HL-60 (cell line): ENCODE measurements around the gene DNAH10.

ENCODE experiments used
- DNase-seq, 2 experiments: peaks; one replicate each; pipeline ENCODE4 v3.0.0-alpha.2; 2010 to 2020; ENCODE audit warnings: low read depth in 1 of 2, low spot score in 1 of 2
- H3K27ac ChIP-seq: fragments of 250-450 bp; sonication (Bioruptor Pico); replicated peaks from 2 replicates; pipeline ENCODE4 v1.5.1; 2020; ENCODE audit warnings: mild to moderate bottlenecking, moderate library complexity
- H3K27me3 ChIP-seq: fragments of 250-450 bp; sonication (Bioruptor Pico); 2 replicates; pipeline ENCODE4 v1.5.1; 2021; ENCODE audit warnings: mild to moderate bottlenecking, moderate library complexity; ENCODE audit not compliant: insufficient read depth, poor library complexity, severe bottlenecking
- H3K4me3 ChIP-seq: replicated peaks from 2 replicates; pipeline ENCODE4 v1.5.1; 2011; ENCODE audit warnings: mild to moderate bottlenecking, control low read depth, low read length; ENCODE audit not compliant: insufficient read depth
- GABPA ChIP-seq: IDR thresholded peaks from 2 replicates; pipeline ENCODE4 v1.6.1; 2012; ENCODE audit warnings: low read depth
- POLR2AphosphoS5 ChIP-seq: IDR thresholded peaks from 2 replicates; pipeline ENCODE4 v1.6.1; 2012; ENCODE audit warnings: low read depth
- SPI1 ChIP-seq: IDR thresholded peaks from 2 replicates; pipeline ENCODE4 v1.6.1; 2012; ENCODE audit warnings: low read depth, mild to moderate bottlenecking, borderline replicate concordance
- TF ChIP-seq, protein P1 (sequence below): IDR thresholded peaks from 2 replicates; pipeline ENCODE4 v1.6.1; 2012; ENCODE audit warnings: low read depth; ENCODE audit not compliant: insufficient replicate concordance
- TF ChIP-seq, protein P2 (sequence below): IDR thresholded peaks from one replicate; pipeline ENCODE4 v1.5.1; 2011; ENCODE audit warnings: low read length, control low read depth, inconsistent platforms; ENCODE audit not compliant: insufficient read depth

The DNAH10 gene

DNA sequence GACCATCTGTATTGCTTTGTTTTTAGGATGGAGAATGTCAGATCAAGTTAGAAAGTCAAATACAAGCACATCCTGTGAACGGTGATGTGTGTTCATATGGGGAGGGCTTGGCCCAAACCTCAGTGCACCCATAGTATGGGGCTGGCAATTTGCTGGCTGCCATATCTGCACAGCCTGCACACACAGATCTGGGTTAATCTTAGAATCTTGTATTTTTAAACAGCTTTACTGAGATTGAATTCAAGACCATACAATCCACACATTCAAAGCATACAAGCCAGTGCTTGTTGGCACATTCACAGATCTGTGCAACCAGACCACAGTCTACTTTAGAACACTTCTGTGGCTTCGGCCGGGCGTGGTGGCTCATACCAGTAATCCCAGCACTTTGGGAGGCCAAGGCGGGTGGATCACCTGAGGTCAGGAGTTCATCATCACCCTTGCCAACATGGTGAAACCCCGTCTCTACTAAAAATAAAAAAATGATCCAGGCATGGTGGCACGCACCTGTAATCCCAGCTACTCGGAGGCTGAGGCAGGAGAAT lies 120.1 kb downstream of the DNAH10 start:
- H3K27me3 ChIP-seq: no peaks in the 10 kb centered on the region
- TF ChIP-seq SPI1: no peak
- TF ChIP-seq, protein P1, sequence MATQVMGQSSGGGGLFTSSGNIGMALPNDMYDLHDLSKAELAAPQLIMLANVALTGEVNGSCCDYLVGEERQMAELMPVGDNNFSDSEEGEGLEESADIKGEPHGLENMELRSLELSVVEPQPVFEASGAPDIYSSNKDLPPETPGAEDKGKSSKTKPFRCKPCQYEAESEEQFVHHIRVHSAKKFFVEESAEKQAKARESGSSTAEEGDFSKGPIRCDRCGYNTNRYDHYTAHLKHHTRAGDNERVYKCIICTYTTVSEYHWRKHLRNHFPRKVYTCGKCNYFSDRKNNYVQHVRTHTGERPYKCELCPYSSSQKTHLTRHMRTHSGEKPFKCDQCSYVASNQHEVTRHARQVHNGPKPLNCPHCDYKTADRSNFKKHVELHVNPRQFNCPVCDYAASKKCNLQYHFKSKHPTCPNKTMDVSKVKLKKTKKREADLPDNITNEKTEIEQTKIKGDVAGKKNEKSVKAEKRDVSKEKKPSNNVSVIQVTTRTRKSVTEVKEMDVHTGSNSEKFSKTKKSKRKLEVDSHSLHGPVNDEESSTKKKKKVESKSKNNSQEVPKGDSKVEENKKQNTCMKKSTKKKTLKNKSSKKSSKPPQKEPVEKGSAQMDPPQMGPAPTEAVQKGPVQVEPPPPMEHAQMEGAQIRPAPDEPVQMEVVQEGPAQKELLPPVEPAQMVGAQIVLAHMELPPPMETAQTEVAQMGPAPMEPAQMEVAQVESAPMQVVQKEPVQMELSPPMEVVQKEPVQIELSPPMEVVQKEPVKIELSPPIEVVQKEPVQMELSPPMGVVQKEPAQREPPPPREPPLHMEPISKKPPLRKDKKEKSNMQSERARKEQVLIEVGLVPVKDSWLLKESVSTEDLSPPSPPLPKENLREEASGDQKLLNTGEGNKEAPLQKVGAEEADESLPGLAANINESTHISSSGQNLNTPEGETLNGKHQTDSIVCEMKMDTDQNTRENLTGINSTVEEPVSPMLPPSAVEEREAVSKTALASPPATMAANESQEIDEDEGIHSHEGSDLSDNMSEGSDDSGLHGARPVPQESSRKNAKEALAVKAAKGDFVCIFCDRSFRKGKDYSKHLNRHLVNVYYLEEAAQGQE: no peak
- TF ChIP-seq, protein P2, sequence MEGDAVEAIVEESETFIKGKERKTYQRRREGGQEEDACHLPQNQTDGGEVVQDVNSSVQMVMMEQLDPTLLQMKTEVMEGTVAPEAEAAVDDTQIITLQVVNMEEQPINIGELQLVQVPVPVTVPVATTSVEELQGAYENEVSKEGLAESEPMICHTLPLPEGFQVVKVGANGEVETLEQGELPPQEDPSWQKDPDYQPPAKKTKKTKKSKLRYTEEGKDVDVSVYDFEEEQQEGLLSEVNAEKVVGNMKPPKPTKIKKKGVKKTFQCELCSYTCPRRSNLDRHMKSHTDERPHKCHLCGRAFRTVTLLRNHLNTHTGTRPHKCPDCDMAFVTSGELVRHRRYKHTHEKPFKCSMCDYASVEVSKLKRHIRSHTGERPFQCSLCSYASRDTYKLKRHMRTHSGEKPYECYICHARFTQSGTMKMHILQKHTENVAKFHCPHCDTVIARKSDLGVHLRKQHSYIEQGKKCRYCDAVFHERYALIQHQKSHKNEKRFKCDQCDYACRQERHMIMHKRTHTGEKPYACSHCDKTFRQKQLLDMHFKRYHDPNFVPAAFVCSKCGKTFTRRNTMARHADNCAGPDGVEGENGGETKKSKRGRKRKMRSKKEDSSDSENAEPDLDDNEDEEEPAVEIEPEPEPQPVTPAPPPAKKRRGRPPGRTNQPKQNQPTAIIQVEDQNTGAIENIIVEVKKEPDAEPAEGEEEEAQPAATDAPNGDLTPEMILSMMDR: no peak
- no peak for TF ChIP-seq GABPA
- TF ChIP-seq POLR2AphosphoS5: no peak
- no peak overlapping the region for H3K4me3 ChIP-seq
- no peak overlapping the region for H3K27ac ChIP-seq
- no peak for DNase-seq

DNA sequence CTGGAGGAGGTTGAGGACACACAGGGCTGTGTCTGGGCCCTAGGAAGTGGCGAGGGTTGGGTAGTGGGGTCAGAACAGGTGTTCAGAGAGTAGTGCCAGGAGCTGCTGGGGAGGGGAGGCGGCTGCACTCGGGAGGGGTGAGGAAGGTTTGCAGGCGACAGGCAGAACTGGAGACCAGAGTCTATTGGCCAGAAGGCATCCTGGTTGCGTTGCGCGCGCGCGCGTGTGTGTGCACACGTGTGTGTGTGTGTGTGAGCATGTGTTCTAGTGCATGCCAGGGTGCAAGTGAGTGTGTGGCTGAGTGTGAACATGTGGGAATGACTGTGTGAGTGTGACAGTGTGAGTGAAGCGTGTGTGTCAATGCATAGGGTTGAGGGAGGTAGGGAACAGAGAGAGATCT lies 124.2 kb downstream of the DNAH10 start:
- no peaks in the 10 kb centered on the region for H3K27me3 ChIP-seq

DNA sequence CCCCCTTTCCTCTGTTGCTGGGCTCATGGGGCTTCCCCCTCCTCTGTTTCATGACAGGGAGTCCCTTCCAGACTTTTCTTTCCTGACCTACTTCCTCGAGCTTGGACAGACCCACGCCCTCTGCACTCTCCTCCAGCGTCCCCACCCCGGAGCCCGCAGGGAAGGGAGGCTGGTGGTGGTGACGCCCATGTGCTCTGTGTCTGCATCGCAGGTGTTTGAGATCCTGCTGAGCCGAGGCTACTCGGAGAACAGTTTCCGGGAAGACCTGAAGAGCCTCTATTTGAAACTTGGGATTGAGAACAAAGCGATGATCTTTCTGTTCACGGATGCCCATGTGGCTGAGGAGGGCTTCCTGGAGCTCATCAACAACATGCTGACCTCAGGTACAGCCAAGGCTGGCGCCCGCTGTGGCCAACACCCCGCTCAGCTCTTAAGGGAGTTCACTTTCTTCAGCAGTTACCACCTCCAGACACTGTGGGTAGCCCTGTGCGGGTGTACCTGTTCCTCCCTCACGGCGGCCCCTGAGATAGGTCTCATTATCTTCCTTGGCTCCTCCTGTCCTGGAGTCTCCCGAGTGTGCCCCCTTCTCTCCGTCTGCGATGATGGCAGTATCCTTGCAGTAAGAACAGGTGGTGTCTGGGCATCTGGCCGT lies 125.0 kb downstream of the DNAH10 start:
- DNase-seq: no peak
- TF ChIP-seq POLR2AphosphoS5: no peak
- TF ChIP-seq GABPA: no peak
- H3K27me3 ChIP-seq: no peaks in the 10 kb centered on the region
- H3K4me3 ChIP-seq: no peak overlapping the region
- no peak overlapping the region for H3K27ac ChIP-seq

More for the DNA sequence above, 124.2 kb downstream of the DNAH10 start:
- Histone ChIP-seq H3K27ac (no peak overlapping the region), H3K4me3 (no peak overlapping the region)
- DNase-seq: no peak
- TF ChIP-seq GABPA (no peak), SPI1 (no peak), POLR2AphosphoS5 (no peak)
- TF ChIP-seq, protein P1: no peak
- TF ChIP-seq, protein P2: no peak

DNA sequence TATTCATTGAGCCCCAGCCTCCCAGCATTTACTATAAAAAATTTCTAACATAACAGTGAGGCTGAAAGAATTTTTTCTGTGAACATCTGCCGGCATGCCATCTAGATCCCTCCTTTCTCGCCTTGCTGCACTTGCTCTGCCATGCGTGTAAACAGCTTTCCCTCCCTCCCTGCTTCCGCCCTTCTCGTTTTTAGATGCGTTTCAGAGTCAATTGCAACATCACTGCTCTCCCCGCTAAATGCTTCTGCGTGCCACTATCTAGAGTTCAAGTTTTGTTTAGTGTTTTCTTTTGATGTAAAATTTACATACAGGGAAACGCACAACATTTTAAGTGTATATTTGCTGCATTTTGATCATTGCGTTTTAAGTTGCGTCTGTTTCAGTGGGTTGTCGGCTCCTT lies 126.9 kb downstream of the DNAH10 start:
- Histone ChIP-seq H3K4me3 (no peak overlapping the region), H3K27me3 (no peaks in the 10 kb centered on the region), H3K27ac (no peak overlapping the region)
- peak; percentile 13 to 61 for DNase-seq
- TF ChIP-seq, protein P2: no peak
- no peak; the same call in 1 of the 2 replicates for TF ChIP-seq SPI1
- TF ChIP-seq, protein P1: no peak
- no peak for TF ChIP-seq GABPA
- no peak for TF ChIP-seq POLR2AphosphoS5
